ENCODE results near the gene MINAR2.

Gene MINAR2

GRCh38 chr5:129724222-129724621, 23.7 kb upstream of the MINAR2 start:
- no peak overlapping the region for H3K4me3 ChIP-seq (ENCODE audit: low read depth, low read length)
- no peak for DNase-seq (ENCODE audit: low read depth, low spot score)
- TF ChIP-seq CTCF (IDR thresholded peaks at IDR 0.05; ENCODE audit: low read depth, low read length) = no peak
- in situ Hi-C loops (cut with HindIII; ENCODE audit: low sequenced_read_pairs) = no loop called here

- in situ Hi-C loops (cut with HindIII; ENCODE audit: low sequenced_read_pairs) = no loop called here
- H3K4me3 ChIP-seq (ENCODE audit: low read depth, low read length) = no peak overlapping the region
- TF ChIP-seq CTCF (IDR thresholded peaks at IDR 0.05; ENCODE audit: low read depth, low read length) = no peak
- DNase-seq (ENCODE audit: low read depth, low spot score) = no peak
Observed at GRCh38 chr5:129724647-129725046, 23.2 kb upstream of the MINAR2 start.

GRCh38 chr5:129739773-129740172, 8.1 kb upstream of the MINAR2 start:
- no peak for TF ChIP-seq CTCF (IDR thresholded peaks at IDR 0.05; ENCODE audit: low read depth, low read length)
- in situ Hi-C loops (cut with HindIII; ENCODE audit: low sequenced_read_pairs) = no loop called here
- DNase-seq (ENCODE audit: low read depth, low spot score) = no peak
- no peak overlapping the region for H3K4me3 ChIP-seq (ENCODE audit: low read depth, low read length)

GRCh38 chr5:129743541-129744187, 4.2 kb upstream of the MINAR2 start:
- DNase-seq (ENCODE audit: low read depth, low spot score) = no peak
- in situ Hi-C loops (cut with HindIII; ENCODE audit: low sequenced_read_pairs) = no loop called here
- TF ChIP-seq CTCF (IDR thresholded peaks at IDR 0.05; ENCODE audit: low read depth, low read length) = no peak
- H3K4me3 ChIP-seq (ENCODE audit: low read depth, low read length) = no peak overlapping the region

- H3K4me3 ChIP-seq (ENCODE audit: low read depth, low read length) = no peak overlapping the region
Observed at GRCh38 chr5:129745997-129746396, 1.9 kb upstream of the MINAR2 start.

GRCh38 chr5:129746876-129747275, 1.0 kb upstream of the MINAR2 start:
- no peak for DNase-seq (ENCODE audit: low read depth, low spot score)
- in situ Hi-C loops (cut with HindIII; ENCODE audit: low sequenced_read_pairs) = no loop called here
- TF ChIP-seq CTCF (IDR thresholded peaks at IDR 0.05; ENCODE audit: low read depth, low read length) = no peak
- H3K4me3 ChIP-seq (ENCODE audit: low read depth, low read length) = no peak overlapping the region

More at GRCh38 chr5:129745997-129746396, 1.9 kb upstream of the MINAR2 start:
- TF ChIP-seq CTCF (IDR thresholded peaks at IDR 0.05; ENCODE audit: low read depth, low read length) = no peak
- in situ Hi-C loops (cut with HindIII; ENCODE audit: low sequenced_read_pairs) = no loop called here
- DNase-seq (ENCODE audit: low read depth, low spot score) = no peak

Data from astrocyte of the spinal cord (primary cell).